Mammary epithelial cell (primary cell): Measurements from ENCODE around the gene CR1L.

Experiments used
- EZH2 ChIP-seq: IDR thresholded peaks from 2 replicates; pipeline ENCODE4 v1.6.1; 2012; ENCODE audit warnings: low read length, inconsistent platforms, borderline replicate concordance
- TF ChIP-seq, protein P1 (sequence below), 2 donors: IDR thresholded peaks in 1 of 2; conservative IDR thresholded peaks in 1 of 2; 2 replicates each; pipeline ENCODE4 v1.5.1; 2011 to 2012; ENCODE audit warnings: inconsistent platforms in 2 of 2, low read length in 2 of 2, mild to moderate bottlenecking in 2 of 2, control low read depth in 1 of 2, low read depth in 1 of 2; ENCODE audit not compliant: insufficient read depth in 1 of 2; ENCODE audit errors: extremely low read depth in 1 of 2

DNA sequence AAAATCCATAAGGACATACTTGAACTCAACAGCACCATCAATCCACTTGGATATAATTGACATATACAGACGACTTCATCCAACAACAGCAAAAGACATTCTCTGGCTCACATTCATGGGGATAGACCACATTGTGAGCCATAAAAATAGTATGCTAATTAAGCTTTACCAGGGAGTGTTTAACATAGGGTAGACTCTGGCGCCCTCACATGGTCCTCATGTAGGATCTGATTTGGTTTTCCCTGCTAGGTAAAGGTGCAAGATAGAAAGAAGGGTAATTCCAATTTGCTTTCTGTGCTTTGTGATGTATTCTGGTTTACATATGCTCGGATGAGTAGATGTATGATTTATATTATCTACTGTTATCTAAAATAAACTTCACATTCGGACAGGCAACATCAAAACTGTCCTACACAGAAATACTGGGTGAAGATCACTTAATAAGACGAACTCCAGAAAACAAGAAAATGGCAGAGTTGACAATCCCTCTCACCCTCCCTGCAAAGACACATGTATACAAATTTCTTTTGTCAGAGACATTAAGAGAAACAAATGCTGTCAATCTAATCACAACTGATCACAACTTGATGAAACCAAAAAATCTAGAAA is 27.7 kb downstream of the CR1L start:
- TF ChIP-seq, protein P1, sequence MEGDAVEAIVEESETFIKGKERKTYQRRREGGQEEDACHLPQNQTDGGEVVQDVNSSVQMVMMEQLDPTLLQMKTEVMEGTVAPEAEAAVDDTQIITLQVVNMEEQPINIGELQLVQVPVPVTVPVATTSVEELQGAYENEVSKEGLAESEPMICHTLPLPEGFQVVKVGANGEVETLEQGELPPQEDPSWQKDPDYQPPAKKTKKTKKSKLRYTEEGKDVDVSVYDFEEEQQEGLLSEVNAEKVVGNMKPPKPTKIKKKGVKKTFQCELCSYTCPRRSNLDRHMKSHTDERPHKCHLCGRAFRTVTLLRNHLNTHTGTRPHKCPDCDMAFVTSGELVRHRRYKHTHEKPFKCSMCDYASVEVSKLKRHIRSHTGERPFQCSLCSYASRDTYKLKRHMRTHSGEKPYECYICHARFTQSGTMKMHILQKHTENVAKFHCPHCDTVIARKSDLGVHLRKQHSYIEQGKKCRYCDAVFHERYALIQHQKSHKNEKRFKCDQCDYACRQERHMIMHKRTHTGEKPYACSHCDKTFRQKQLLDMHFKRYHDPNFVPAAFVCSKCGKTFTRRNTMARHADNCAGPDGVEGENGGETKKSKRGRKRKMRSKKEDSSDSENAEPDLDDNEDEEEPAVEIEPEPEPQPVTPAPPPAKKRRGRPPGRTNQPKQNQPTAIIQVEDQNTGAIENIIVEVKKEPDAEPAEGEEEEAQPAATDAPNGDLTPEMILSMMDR (conservative IDR thresholded peaks at IDR 0.05 in 1 of 2, IDR thresholded peaks at IDR 0.05 in 1 of 2; ENCODE audit: extremely low read depth in 1 of 2, insufficient read depth in 1 of 2, low read depth in 1 of 2, low read length in 2 of 2), result peak; percentile 41 to 60
- no peak for TF ChIP-seq EZH2
